SJCRH30 (cell line): ENCODE results near the gene AGO1. TPM values are rescaled to one million over a fixed set of nuclear protein-coding genes. Genes with fewer than 3 reads are reported as not detected.
"Not testable (repeated sequence)": the region's sequence is repeated elsewhere in the genome, so short reads cannot be mapped to it uniquely, and the experiment has no call there.

Source experiments
- DNase-seq, 2 experiments: peaks; one replicate each; pipeline ENCODE4 v3.0.0-alpha.2; 2015 to 2020
- H3K27ac ChIP-seq: fragments of 250-450 bp; sonication (Bioruptor Pico); 2 replicates; pipeline ENCODE4 v1.5.1; 2020; ENCODE audit warnings: mild to moderate bottlenecking, moderate library complexity
- H3K27me3 ChIP-seq: fragments of 250-450 bp; sonication (Bioruptor Pico); 2 replicates; pipeline ENCODE4 v1.5.1; 2020; ENCODE audit warnings: mild to moderate bottlenecking, moderate library complexity
- H3K36me3 ChIP-seq: fragments of 250-450 bp; sonication (Bioruptor Pico); 2 replicates; pipeline ENCODE4 v1.5.1; 2020; ENCODE audit warnings: mild to moderate bottlenecking, moderate library complexity
- H3K4me1 ChIP-seq: fragments of 250-450 bp; sonication (Bioruptor Pico); 2 replicates; pipeline ENCODE4 v1.5.1; 2020; ENCODE audit warnings: mild to moderate bottlenecking, moderate library complexity
- H3K4me3 ChIP-seq: fragments of 250-450 bp; sonication (Bioruptor Pico); 2 replicates; pipeline ENCODE4 v1.5.1; 2020; ENCODE audit warnings: mild to moderate bottlenecking, moderate library complexity
- H3K9me3 ChIP-seq: fragments of 250-450 bp; sonication (Bioruptor Pico); replicated peaks from 2 replicates; pipeline ENCODE4 v1.5.1; 2020; ENCODE audit warnings: mild to moderate bottlenecking, moderate library complexity
- total RNA-seq: library from RNA; depleted of rRNA; stranded (reverse); fragments of >200 nt; shearing (Covaris generic); gene quantifications from 2 replicates; pipeline ENCODE4 v1.2.3, GENCODE V29; 2014

The AGO1 gene
- total RNA-seq, 1 experiment from 2014 or later: 35.1 TPM

GRCh38 chr1:35856964-35857363, 26.0 kb upstream of the AGO1 start:
- no peaks in the 10 kb centered on the region for H3K4me1 ChIP-seq
- no peaks in the 10 kb centered on the region for H3K9me3 ChIP-seq
- no peaks in the 10 kb centered on the region; the same call in 1 of the 2 replicates for H3K36me3 ChIP-seq
- H3K4me3 ChIP-seq: no peak overlapping the region
- H3K27me3 ChIP-seq: no peaks in the 10 kb centered on the region
- H3K27ac ChIP-seq: no peak overlapping the region
- no peak for DNase-seq

DNA sequence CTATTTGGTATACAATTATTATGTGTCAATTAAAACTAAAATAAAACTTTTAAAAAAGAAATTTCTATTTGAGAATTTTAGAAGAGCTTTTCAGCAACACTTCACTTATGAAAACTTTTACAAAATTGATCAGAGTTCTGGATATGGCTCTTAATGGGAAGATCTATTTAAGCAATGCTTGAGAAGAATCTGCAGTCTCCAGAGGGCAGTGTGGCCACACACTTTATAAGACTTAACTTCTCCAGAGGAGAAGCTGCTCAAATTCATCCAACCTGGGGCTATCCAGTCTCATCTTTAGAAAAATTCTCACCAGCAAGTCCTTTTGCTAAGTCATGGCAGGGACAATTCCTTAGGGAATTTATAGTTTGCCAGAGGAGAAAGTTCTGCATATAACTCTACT, 25.2 kb upstream of the AGO1 start:
- DNase-seq: peak in 1 of 2 experiments; percentile 18
- no peak overlapping the region for H3K27ac ChIP-seq
- H3K27me3 ChIP-seq: no peaks in the 10 kb centered on the region

GRCh38 chr1:35860696-35861095, 22.3 kb upstream of the AGO1 start:
- H3K4me1 ChIP-seq: no peaks in the 10 kb centered on the region
- no peaks in the 10 kb centered on the region for H3K36me3 ChIP-seq
- DNase-seq: no peak
- no peaks in the 10 kb centered on the region for H3K9me3 ChIP-seq
- no peak overlapping the region for H3K4me3 ChIP-seq
- no peaks in the 10 kb centered on the region for H3K27me3 ChIP-seq
- H3K27ac ChIP-seq: no peak overlapping the region

More for the DNA sequence above, 25.2 kb upstream of the AGO1 start:
- Histone ChIP-seq H3K4me3 (no peak overlapping the region), H3K4me1 (no peaks in the 10 kb centered on the region), H3K9me3 (no peaks in the 10 kb centered on the region), H3K36me3 (no peaks in the 10 kb centered on the region; the same call in 1 of the 2 replicates)

GRCh38 chr1:35863136-35863535, 19.9 kb upstream of the AGO1 start:
- Histone ChIP-seq H3K27ac (no peak overlapping the region), H3K36me3 (no peaks in the 10 kb centered on the region), H3K27me3 (no peaks in the 10 kb centered on the region), H3K4me1 (no peaks in the 10 kb centered on the region), H3K4me3 (no peak overlapping the region), H3K9me3 (no peaks in the 10 kb centered on the region)
- DNase-seq: no peak

DNA sequence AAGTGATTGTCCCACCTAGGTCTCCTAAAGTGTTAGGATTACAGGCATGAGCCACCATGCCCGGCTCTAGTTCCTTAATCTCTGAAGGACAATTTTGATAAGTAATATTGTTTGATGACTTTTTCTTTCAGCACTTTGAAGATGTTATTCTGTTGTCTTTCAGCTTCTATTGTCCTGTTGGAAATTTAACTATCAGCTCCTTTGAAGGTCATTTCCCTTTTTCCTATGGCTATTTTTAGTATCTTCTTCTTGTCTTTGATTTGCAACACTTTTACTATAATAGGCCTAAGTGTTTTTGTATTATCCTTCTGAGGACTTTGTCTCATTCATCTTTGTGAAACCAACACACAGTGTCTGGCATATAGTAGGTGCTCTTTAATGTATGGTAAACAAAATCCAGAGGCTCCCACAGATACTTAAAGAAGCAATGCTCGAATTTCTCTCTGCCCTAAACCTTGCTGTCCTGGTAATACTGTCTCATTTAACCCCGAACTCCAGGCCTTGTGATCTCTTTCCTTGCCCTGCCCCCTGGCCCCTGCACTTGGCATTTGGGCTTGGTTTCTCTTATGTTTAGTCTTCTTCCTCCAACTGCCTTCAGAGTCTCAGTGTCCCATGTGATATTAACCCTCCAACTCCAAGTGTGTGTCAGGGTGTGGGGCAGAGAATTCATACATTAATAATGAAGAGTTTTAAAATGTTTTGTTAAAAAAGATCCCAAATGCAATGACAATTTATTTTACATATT, 19.0 kb upstream of the AGO1 start:
- Histone ChIP-seq H3K4me1 (no peaks in the 10 kb centered on the region), H3K4me3 (no peak overlapping the region), H3K36me3 (no peaks in the 10 kb centered on the region), H3K27me3 (no peaks in the 10 kb centered on the region), H3K9me3 (no peaks in the 10 kb centered on the region), H3K27ac (no peak overlapping the region)
- DNase-seq: no peak

- Histone ChIP-seq H3K4me3 (no peak overlapping the region), H3K9me3 (no peaks in the 10 kb centered on the region), H3K36me3 (no peaks in the 10 kb centered on the region), H3K4me1 (no peaks in the 10 kb centered on the region), H3K27me3 (no peaks in the 10 kb centered on the region), H3K27ac (no peak overlapping the region)
- no peak for DNase-seq
Measured at GRCh38 chr1:35864813-35865212, 18.2 kb upstream of the AGO1 start.

- no peak overlapping the region for H3K4me3 ChIP-seq
- H3K36me3 ChIP-seq: no peaks in the 10 kb centered on the region
- no peaks in the 10 kb centered on the region for H3K9me3 ChIP-seq
- DNase-seq: no peak
- no peaks in the 10 kb centered on the region for H3K4me1 ChIP-seq
- H3K27ac ChIP-seq: no peak overlapping the region
- no peaks in the 10 kb centered on the region for H3K27me3 ChIP-seq
Measured at GRCh38 chr1:35866991-35867390, 16.0 kb upstream of the AGO1 start.

- H3K4me3 ChIP-seq, H3K27me3 ChIP-seq, H3K36me3 ChIP-seq, H3K4me1 ChIP-seq, H3K27ac ChIP-seq, DNase-seq, H3K9me3 ChIP-seq: not testable (repeated sequence)
Measured at GRCh38 chr1:35869245-35869950, 13.6 kb upstream of the AGO1 start.

GRCh38 chr1:35870651-35871309, 12.2 kb upstream of the AGO1 start:
- Histone ChIP-seq H3K27me3 (no peaks in the 10 kb centered on the region), H3K27ac (no peak overlapping the region), H3K4me1 (no peaks in the 10 kb centered on the region), H3K4me3 (no peak overlapping the region), H3K36me3 (no peaks in the 10 kb centered on the region), H3K9me3 (no peaks in the 10 kb centered on the region)
- no peak for DNase-seq

DNA sequence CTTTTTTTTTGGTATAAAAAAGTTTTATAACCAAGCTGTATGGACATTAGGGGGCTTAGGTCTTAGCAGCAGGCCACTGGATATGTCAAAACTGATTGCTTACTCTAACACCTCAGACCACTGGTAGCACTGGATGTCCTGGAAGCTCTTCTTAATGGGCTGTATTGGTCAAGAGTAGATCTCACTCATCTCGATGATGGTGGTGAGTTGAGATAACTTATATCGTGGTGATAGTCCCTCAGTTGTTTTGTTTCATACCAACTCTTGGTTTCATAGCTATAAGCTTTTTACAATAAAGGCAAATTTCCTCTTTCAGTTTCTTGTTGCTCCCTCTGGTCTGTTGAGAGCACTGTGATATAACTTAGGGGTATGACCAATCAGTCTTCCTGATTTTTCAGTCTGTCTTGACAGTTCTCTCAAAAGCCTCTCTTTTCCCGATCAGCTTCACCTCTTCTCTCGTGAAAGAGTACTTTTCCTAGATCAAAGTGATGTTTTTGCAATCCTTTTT, 9.7 kb upstream of the AGO1 start:
- Histone ChIP-seq H3K27ac (no peak overlapping the region), H3K36me3 (no peaks in the 10 kb centered on the region), H3K27me3 (no peaks in the 10 kb centered on the region), H3K4me3 (no peak overlapping the region), H3K4me1 (no peaks in the 10 kb centered on the region), H3K9me3 (no peaks in the 10 kb centered on the region)
- DNase-seq: no peak

DNA sequence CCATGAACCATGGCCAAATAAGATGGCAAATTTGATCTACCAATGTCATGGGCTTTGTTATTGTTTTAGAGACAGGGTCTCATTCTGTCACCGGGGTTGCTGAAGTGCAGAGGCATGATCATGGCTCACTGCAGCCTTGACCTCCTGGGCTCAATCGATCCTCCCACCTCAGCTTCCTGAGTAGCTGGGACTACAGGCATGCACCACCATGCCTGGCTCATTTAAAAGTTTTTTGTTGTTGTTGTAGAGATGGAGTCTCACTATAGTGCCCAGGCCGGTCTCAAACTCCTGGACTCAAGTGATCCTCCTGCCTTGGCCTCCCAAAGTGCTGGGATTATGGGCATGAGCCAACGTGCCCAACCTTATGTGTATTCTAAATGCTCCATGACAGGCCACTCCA, 8.9 kb upstream of the AGO1 start:
- not testable (repeated sequence) for H3K4me1 ChIP-seq

DNA sequence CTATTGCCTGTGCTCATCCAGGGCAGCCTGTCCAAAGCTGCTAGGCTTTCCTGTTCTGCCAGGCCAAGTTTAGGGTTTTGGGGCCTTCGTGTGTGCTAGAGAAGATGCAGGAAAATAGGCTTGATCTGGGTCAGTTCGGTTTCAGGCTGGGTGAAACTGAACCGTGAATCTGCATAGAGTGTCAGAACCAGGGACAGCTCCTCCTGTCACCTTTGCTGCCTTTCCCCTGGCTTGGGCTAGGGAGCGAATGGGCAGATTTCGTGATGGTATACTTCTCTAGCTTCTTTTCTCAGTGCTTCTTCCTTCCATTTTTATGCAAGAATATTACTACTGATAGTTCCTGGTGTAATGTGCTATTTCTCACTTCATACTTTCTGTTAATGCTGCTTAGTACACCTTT, 6.0 kb upstream of the AGO1 start:
- H3K4me3 ChIP-seq: no peak overlapping the region
- no peaks in the 10 kb centered on the region for H3K27me3 ChIP-seq
- H3K9me3 ChIP-seq: no peaks in the 10 kb centered on the region
- DNase-seq: peak; percentile 21 to 61
- H3K36me3 ChIP-seq: no peaks in the 10 kb centered on the region
- H3K27ac ChIP-seq: no peak overlapping the region
- no peaks in the 10 kb centered on the region for H3K4me1 ChIP-seq

More for the DNA sequence above, 8.9 kb upstream of the AGO1 start:
- H3K4me3 ChIP-seq, H3K9me3 ChIP-seq, H3K36me3 ChIP-seq, H3K27me3 ChIP-seq, H3K27ac ChIP-seq, DNase-seq: not testable (repeated sequence)

GRCh38 chr1:35881850-35882273, 1.1 kb upstream of the AGO1 start:
- no peaks in the 10 kb centered on the region for H3K27me3 ChIP-seq
- no peak overlapping the region for H3K4me3 ChIP-seq
- DNase-seq: no peak
- no peaks in the 10 kb centered on the region for H3K36me3 ChIP-seq
- H3K27ac ChIP-seq: no peak overlapping the region
- no peaks in the 10 kb centered on the region for H3K9me3 ChIP-seq
- peaks cover 6% of the 10 kb centered on the region; the same call in 1 of the 2 replicates for H3K4me1 ChIP-seq

DNA sequence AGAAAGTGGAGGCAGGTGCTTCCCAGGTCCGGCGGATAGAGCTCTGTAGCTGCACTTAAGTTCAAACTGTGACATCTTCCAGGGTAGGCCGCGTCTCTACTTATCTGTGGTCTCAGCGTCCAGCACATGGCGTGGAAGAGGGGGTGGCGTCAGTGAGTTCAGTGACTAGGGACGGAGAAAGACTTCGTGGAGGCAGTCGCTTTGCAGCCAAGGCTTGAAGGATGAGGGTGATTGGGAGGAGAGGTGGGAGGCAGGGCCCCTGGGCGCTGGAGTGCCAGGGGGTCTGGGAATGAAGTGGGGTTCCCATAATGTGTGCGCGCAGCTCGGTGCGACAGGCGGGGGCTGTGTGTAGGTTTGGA, 444 bp upstream of the AGO1 start:
- Histone ChIP-seq H3K9me3 (no peaks in the 10 kb centered on the region), H3K27ac (no peak overlapping the region), H3K4me1 (peaks cover 11% of the 10 kb centered on the region; the same call in 1 of the 2 replicates), H3K27me3 (no peaks in the 10 kb centered on the region), H3K4me3 (peak overlapping the region; percentile 77), H3K36me3 (no peaks in the 10 kb centered on the region)
- no peak for DNase-seq

- DNase-seq: peak; percentile 73 to 75
Measured at GRCh38 chr1:35883635-35884101, 659 bp downstream of the AGO1 start.

More at GRCh38 chr1:35883635-35884101, 659 bp downstream of the AGO1 start:
- Histone ChIP-seq H3K4me1 (peaks cover 11% of the 10 kb centered on the region; the same call in 1 of the 2 replicates), H3K36me3 (0 out of 2 replicates have a peak, but pooled peaks cover 1% of the 10 kb centered on the region), H3K27ac (no peak overlapping the region; the same call in 1 of the 2 replicates), H3K9me3 (no peaks in the 10 kb centered on the region), H3K4me3 (peak overlapping the region; percentile 77), H3K27me3 (no peaks in the 10 kb centered on the region)
